DMS53 treated with DMSO at 0.1 percent for 48 hours (cell line): Measurements from ENCODE around the gene KIF16B.
"Not testable (repeated sequence)": the region's sequence is repeated elsewhere in the genome, so short reads cannot be mapped to it uniquely, and the experiment has no call there.

ENCODE experiments used
- DNase-seq: peaks from one replicate; lab custom pipeline; 2025; ENCODE audit not compliant: unreplicated experiment; lab: John Stamatoyannopoulos, UW

The KIF16B gene

GRCh38 chr20:16526433-16527380 is 46.5 kb downstream of the KIF16B start:
- DNase-seq: no peak

- DNase-seq: not testable (repeated sequence)
Measured at GRCh38 chr20:16522651-16523050, 50.6 kb downstream of the KIF16B start.

- no peak for DNase-seq
Measured at GRCh38 chr20:16520154-16520553, 53.1 kb downstream of the KIF16B start.

- not testable (repeated sequence) for DNase-seq
Measured at GRCh38 chr20:16519673-16520072, 53.6 kb downstream of the KIF16B start.

GRCh38 chr20:16518784-16519084 is 54.5 kb downstream of the KIF16B start:
- DNase-seq: no peak

- DNase-seq: peak; percentile 49
Measured at GRCh38 chr20:16517946-16518783, 55.1 kb downstream of the KIF16B start.

GRCh38 chr20:16516794-16517193 is 56.5 kb downstream of the KIF16B start:
- no peak for DNase-seq

- no peak for DNase-seq
Measured at GRCh38 chr20:16515046-16515445, 58.2 kb downstream of the KIF16B start.

GRCh38 chr20:16514140-16514539 is 59.1 kb downstream of the KIF16B start:
- no peak for DNase-seq

- DNase-seq: no peak
Measured at GRCh38 chr20:16505894-16506293, 67.4 kb downstream of the KIF16B start.

GRCh38 chr20:16501301-16501700 is 71.9 kb downstream of the KIF16B start:
- no peak for DNase-seq

- no peak for DNase-seq
Measured at GRCh38 chr20:16500197-16500596, 73.1 kb downstream of the KIF16B start.

- DNase-seq: no peak
Measured at GRCh38 chr20:16498526-16499253, 74.6 kb downstream of the KIF16B start.

GRCh38 chr20:16497896-16498295 is 75.4 kb downstream of the KIF16B start:
- no peak for DNase-seq

- no peak for DNase-seq
Measured at GRCh38 chr20:16493486-16493885, 79.8 kb downstream of the KIF16B start.

GRCh38 chr20:16491294-16491905 is 81.8 kb downstream of the KIF16B start:
- no peak for DNase-seq

- DNase-seq: no peak
Measured at GRCh38 chr20:16490696-16491095, 82.6 kb downstream of the KIF16B start.

GRCh38 chr20:16488616-16489015 is 84.6 kb downstream of the KIF16B start:
- no peak for DNase-seq

GRCh38 chr20:16488086-16488485 is 85.2 kb downstream of the KIF16B start:
- no peak for DNase-seq

GRCh38 chr20:16486532-16486931 is 86.7 kb downstream of the KIF16B start:
- DNase-seq: no peak

GRCh38 chr20:16485401-16485800 is 87.8 kb downstream of the KIF16B start:
- no peak for DNase-seq
